ENCODE results near the gene CHST1.

The CHST1 gene

GRCh38 chr11:45599161-45599943, 66.1 kb downstream of the CHST1 start:
- no peak for DNase-seq

All from MV-4-11 (cell line).